Brain pericyte (primary cell): ENCODE data around the gene MARVELD1.
"Not testable (repeated sequence)": the region's sequence is repeated elsewhere in the genome, so short reads cannot be mapped to it uniquely, and the experiment has no call there.

Source experiments
- DNase-seq: peaks from one replicate; pipeline ENCODE4 v3.0.0-alpha.2; 2012; ENCODE audit warnings: low read depth, low spot score

The MARVELD1 gene

GRCh38 chr10:97690133-97690532, 23.4 kb upstream of the MARVELD1 start:
- DNase-seq, result no peak

DNA sequence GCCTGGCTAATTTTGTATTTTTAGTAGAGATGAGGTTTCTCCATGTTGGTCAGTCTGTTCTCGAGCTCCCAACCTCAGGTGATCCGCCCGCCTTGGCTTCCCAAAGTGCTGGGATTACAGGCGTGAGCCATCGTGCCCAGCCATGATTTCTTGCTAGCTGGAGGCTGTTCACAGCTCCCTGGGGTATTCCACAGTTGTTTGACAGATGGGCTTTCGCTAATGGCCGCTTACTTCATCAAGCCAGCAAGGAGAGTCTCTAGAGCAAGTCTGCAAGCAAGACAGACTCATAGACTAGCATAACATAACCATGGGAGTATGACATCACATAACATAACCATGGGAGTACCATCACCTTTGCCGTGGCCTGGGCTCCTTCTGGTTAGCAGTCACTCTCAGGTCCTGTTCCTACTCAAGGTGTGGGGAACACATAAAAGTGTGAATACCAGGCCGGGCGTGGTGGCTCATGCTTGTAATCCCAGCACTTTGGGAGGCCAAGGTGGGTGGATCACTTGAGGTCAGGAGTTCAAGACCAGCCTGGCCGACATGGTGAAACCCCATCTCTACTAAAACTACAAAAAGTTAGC, 15.4 kb upstream of the MARVELD1 start:
- DNase-seq, result not testable (repeated sequence)

GRCh38 chr10:97701438-97702069, 12.0 kb upstream of the MARVELD1 start:
- peak; percentile 52 for DNase-seq

DNA sequence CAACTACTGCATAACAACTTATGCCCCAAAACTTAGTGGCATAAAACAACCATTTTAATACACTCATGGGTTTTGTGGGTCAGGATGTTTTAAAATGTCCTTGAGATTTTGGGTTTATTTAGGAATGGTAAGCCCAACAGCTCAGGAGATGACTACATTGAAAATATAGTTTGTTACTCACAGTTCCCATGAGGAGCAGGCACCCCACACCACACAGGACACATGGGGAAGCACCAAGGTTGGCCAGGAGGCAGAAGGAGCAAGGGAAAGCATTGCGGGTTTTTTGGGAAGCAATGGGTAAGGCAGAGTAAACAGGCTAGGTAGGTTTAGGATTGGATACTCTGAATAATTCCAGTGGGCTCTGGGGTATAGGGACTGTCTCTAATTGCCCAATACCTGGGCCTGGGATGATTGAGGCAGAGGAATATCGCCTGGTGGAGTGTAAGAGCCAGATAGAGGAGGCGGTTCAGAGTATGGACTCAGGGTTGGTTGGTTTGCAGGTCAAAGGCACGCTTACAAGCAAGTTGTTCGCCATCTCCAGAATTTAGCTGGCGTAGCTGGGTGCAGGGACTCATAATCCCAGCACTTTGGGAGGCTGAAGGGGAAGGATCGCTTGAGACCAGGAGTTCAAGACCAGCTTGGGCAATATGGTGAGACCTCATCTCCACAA, 10.0 kb upstream of the MARVELD1 start:
- DNase-seq, result no peak

DNA sequence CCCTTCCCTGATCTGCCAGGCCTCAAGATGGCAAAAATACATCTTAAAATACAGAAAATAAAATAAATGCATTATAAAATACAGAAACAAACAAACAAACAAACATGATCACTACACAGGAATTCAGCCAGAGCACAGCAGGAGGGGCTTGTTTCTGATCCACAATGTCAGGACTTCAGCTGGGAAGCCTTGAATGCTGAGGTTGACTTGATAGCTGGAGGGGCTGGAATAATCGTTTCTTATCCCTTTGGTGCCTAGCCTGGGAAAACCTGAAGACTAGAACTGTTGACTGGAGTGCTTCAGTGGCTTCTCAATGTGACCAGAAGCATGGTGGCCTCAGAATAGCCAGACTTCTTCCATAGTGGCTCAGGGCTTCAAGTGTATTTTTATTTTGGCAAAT, 9.2 kb upstream of the MARVELD1 start:
- DNase-seq, result no peak

DNA sequence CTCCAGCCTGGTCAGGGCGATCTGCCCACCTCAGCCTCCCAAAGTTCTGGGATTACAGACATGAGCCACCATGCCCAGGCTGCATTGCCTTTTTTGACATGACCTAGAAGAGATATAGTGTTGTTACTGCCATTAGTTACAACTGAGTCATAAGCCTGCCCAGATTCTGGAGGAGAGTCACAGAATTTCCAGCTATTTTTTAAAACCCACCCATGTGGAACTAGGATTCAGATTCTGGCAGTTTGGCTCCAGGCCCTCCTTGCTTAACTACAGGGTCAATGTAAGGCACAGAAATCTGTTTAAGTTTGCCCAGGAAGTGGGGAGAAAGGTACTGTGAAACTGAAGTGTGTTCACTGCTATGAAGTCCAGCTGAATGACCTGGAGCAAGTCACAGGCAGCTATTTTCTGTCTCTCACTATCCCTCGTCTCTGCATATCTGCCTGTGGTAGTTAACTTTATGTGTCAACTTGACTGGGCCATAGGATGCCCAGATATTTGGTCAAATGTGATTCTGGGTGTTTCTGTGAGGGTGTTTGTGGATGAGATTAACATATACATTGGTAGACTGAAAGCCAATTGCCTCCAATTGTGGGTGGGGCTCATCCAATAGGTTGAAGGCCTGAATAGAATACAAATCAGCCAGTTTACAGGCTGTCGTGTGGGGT, 8.4 kb upstream of the MARVELD1 start:
- DNase-seq, result no peak

DNA sequence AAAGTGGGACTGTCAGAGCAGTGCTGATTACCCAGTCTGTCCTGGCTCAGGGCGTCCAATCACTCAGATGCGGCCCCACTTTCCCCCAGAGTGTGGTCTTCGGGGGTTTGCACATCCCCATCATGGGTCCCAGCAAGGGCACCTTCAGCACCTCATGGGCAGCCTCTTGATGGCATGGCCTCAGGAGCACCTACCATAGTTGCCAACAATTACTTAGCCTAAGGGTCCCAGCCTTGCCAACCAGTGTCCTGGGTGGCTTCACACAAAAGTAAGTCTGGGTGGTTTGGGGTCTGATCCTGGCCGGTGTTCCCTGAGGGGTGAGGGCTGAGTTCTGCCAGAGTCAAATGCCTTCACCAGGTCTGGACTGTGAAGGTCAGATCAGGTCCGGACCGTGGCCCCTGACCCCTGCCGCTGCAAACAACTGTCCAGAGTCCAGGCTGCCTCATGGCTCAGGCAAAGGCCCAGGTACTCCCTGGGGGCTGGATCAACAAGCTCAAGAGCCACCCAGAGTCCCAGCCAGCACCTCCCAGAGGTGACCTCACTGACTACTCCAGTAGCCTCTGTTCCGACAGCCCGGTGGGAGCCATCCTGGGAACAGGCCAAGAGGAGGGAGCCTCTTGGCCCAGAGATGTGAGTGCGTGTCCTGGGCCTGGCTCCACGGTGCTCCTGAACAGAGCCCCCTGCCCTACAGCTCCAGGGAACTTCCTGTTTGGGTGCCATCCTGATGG, 6.2 kb upstream of the MARVELD1 start:
- no peak for DNase-seq

DNA sequence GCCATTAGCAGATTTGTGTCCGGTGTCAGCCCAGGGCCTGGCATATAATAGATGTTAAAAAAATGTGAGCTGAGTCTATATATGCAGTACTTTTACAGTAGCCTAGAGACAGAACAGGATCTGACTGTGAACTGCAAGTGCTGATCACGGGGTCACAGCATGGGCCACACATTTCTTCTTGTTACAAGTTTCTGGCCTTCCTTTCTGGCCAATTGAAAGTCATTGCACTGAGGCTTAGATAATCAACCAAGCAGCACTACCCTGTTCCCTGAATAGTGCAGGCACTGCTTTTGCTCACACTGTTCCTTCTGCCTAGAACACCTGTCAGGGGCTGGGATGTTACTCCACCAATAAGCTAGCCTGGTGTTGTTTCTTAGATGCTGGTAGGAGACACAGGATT, 5.4 kb upstream of the MARVELD1 start:
- DNase-seq, result no peak

DNA sequence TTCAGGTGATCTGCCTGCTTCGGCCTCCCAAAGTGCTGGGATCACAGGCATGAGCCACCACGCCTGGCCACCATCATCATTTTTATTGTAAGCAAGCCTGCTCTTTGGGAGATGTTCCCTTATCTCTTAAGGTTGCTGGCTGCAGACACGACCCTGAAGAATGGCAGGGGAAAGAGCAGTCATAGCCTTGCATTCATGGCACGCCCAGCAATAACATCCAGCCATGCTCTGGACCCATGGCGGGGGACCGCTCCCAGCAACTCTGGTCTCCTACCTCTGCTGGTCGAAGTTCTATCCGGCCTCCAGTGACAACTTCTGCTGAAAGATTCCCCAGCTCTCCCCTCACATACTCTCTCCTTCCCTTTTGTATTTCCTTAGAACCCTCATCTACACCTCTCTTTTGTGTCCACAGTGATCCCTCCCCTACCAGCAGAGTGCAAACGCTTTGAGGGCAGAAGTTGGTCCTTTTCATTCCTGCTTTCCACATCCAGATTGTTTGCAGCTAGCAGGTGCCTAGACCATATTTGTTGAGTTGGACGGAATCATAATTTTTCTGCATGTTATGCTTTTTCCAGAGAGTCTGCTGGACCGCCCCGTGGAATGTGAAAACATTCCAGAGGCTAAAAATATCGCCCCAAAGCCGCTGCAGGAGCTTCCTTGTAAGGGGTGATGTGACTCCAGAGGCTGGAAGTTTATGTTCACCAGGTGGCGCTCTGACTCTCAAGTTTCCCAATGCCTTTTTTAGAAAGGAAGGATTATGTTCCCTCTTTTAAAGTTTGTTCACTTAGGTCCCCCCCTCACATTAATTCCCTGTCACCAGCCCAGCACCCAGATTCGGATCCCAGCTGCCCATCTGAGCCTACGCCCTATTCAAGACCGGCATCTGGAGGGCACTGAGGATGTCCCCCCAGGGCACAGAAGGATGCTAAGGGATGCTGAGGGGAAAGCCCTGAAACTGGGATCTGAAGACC, 4.3 kb upstream of the MARVELD1 start:
- no peak for DNase-seq

GRCh38 chr10:97711640-97712572, 1.6 kb upstream of the MARVELD1 start:
- no peak for DNase-seq

DNA sequence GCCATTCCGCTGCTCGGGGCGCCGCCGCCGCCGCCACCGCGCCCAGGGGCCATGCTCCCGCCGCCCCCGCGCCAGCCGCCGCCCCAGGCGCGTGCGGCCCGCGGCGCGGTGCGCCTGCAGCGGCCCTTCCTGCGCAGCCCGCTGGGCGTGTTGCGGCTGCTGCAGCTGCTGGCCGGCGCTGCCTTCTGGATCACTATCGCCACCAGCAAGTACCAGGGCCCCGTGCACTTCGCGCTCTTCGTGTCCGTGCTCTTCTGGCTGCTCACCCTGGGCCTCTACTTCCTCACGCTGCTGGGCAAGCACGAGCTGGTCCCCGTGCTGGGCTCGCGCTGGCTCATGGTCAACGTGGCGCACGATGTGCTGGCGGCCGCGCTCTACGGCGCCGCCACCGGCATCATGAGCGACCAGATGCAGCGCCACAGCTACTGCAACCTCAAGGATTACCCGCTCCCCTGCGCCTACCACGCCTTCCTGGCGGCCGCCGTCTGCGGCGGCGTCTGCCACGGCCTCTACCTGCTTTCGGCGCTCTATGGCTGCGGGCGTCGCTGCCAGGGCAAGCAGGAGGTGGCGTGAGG, 383 bp downstream of the MARVELD1 start:
- DNase-seq, result peak; percentile 53

DNA sequence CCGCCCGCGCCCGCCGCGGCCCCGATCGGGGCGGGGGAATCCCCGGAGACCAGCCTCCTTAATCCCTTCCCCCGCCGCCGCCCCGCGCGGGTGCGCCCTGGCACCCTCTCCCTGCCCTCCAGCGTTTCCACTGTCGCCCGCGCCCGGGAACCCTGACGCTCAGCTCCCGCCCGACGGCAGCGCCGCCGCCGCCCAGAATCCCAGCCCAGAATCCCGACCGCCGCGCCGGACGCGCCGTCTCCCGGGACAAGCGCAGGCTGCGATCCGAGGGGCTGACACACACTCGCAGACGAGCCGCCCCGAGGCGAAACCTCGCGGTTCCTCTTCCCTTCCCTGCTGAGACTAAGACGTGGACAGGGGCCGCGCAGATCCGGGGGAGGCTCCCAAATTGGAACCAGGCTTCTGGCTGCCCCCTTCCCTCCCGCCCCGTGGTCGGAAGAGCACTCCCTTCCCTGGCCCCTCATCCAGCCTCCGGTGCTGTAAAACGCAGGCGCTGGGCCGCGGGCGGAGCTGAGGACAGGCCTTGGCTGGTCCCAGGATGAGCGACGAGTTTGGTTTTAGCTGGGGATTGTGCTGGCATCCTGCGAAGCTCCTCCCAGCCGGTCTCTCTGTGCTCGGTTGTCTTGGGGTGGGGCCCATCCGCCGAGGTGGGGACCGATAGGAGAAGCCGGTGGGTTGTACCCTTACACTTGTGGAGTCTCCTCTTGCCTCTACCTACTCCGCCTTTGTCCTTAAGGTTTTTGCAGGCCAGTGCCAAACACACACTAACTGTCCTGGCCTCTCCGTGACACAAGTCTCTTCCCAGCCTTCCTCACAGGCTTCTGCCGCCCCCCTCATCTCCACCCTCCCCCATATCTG, 1.1 kb downstream of the MARVELD1 start:
- no peak for DNase-seq

DNA sequence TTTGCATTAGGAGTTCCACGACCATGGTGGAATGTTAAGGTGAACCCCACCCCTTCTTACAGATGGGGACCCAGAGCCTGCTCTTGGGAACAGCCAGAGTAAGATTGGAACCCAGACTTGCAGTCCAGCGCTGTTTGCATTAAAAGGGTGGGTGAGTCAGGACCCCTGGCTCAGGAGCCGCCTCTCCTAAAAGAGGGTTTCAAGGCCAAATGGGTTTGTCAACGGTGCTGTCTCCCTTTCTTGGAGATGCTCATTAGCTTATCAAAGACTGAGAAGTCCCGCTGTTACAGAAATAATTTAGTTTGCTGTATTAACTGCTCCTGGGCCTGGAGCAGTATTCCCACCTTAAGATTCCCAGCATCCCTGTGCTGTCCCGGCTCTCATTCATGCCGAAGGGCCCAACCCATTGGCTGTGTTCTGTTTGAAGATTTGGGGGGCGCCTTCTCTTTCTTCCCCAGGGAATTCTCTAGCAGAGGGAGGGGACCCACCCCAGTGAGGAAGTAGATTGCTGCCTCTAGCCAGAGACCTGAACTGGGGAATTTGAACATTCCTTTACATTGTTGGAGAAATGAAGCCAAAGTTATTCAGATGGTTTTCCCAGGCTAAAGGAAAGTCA, 1.8 kb downstream of the MARVELD1 start:
- DNase-seq, result no peak

GRCh38 chr10:97717627-97718026, 4.1 kb downstream of the MARVELD1 start:
- DNase-seq, result no peak

- no peak for DNase-seq
These were observed 4.6 kb downstream of the MARVELD1 start for GRCh38 chr10:97718178-97718577.

DNA sequence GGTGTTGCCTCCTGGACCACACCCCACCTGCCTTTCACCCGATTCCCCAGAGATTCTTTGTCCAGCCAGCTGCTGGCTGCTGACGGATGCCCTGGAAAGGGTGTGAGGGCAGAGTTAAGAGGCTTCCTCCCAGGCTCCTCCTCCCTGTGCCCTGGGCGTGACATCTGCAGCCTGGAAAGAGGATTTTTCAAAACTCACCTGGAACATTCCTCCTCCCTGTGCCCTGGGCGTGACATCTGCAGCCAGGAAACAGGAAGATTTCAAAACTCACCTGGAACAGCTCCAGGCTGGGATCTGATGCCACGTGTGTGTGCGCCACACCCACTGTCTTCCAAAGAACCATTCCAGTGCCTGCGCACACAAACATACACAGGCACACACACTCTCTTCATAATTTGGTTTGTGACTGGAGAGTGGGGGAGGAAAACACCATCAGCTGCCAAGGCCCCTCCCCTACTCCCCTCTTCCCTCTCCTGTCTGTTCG, 5.2 kb downstream of the MARVELD1 start:
- no peak for DNase-seq

DNA sequence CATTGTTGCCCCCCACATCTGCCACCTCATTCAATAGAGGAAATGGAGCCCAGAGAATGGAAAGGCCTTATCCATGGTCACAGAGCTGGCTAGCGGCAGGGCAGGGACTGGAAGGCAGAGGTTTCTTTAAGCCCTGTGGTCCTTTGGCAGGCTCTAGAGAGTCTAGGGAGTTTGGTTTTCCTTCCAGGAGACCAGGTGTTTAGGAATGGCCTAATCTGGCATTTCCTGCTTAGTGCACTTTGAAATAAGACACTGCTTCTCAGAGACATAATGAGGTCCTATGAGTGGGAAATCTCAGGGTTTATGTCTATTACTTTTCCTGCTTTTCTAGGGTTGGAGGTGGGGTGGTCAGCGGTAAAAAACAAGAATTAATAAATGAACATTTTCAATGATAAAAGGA, 6.1 kb downstream of the MARVELD1 start:
- no peak for DNase-seq
